Right lobe of liver (tissue), 4 donors: ENCODE data around the gene RBM6.

ENCODE experiments used
- POLR2A ChIP-seq: fragments of 450-650 bp; IDR thresholded peaks from one replicate; pipeline ENCODE4 v1.6.1; 2017; ENCODE audit warnings: antibody characterized with exemption, mild to moderate bottlenecking
- TF ChIP-seq, protein P1 (sequence below), 4 donors: fragments of 200-600 bp in 3 of 4; fragments of 450-650 bp in 1 of 4; IDR thresholded peaks; one replicate each; pipeline versions ENCODE4 v1.5.1 to v1.8.0; 2016 to 2022; ENCODE audit warnings: antibody characterized with exemption in 4 of 4, mild to moderate bottlenecking in 2 of 4
- donor health status: DM: no; HTN: no; CAD: no.
- donor health status: DM: no; HTN: no; CAD: no.
- donor health status: DM: no; HTN: yes; CAD: no.

DNA sequence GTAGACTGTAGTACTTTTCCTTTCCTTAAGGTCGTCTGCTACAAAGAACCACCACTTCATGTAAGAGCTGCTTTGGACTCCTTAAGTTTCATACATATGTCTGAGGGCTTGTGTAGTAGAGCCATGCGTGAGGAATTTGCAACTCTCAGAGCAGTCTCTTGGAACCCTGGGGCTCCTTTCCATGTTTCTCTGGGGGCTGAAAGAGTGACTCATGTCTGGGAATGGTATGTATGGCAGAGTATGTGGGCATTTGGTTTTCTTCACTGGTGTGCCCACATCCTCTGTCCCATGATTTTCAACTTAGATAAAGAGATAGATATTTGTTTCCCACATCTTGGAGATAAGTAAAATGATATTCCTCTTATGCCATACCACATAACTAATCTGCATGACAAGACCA is 128.2 kb downstream of the RBM6 start:
- TF ChIP-seq, protein P1, sequence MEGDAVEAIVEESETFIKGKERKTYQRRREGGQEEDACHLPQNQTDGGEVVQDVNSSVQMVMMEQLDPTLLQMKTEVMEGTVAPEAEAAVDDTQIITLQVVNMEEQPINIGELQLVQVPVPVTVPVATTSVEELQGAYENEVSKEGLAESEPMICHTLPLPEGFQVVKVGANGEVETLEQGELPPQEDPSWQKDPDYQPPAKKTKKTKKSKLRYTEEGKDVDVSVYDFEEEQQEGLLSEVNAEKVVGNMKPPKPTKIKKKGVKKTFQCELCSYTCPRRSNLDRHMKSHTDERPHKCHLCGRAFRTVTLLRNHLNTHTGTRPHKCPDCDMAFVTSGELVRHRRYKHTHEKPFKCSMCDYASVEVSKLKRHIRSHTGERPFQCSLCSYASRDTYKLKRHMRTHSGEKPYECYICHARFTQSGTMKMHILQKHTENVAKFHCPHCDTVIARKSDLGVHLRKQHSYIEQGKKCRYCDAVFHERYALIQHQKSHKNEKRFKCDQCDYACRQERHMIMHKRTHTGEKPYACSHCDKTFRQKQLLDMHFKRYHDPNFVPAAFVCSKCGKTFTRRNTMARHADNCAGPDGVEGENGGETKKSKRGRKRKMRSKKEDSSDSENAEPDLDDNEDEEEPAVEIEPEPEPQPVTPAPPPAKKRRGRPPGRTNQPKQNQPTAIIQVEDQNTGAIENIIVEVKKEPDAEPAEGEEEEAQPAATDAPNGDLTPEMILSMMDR (IDR thresholded peaks at IDR 0.05): no peak
- TF ChIP-seq POLR2A: no peak
